NCI-H1436 (cell line): Measurements from ENCODE around the gene RAB40B.
A peak's percentile ranks its signal among the peaks of the same experiment; 100 is the strongest.

Source experiments
- DNase-seq: peaks from one replicate; lab custom pipeline; 2025; lab: John Stamatoyannopoulos, UW

The RAB40B gene

GRCh38 chr17:82648742-82649331 is 49.7 kb downstream of the RAB40B start:
- peak; percentile 70 for DNase-seq

GRCh38 chr17:82648165-82648668 is 50.3 kb downstream of the RAB40B start, which contains the start of gene WDR45B:
Gene WDR45B (minus strand): TSS chr17:82648444. CDS start chr17:82648340, 104 bp downstream.
- DNase-seq = peak; percentile 98

GRCh38 chr17:82647593-82648164 is 50.8 kb downstream of the RAB40B start:
- DNase-seq = no peak

GRCh38 chr17:82645516-82645915 is 53.0 kb downstream of the RAB40B start:
- DNase-seq = no peak

GRCh38 chr17:82644148-82644547 is 54.4 kb downstream of the RAB40B start:
- no peak for DNase-seq

GRCh38 chr17:82642022-82642421 is 56.5 kb downstream of the RAB40B start:
- no peak for DNase-seq

- no peak for DNase-seq
Measured at GRCh38 chr17:82640036-82640435, 58.5 kb downstream of the RAB40B start.

- DNase-seq = no peak
Measured at GRCh38 chr17:82639628-82640027, 58.9 kb downstream of the RAB40B start.

GRCh38 chr17:82638183-82638773 is 60.2 kb downstream of the RAB40B start:
- DNase-seq = no peak

- DNase-seq = no peak
Measured at GRCh38 chr17:82636626-82637598, 61.6 kb downstream of the RAB40B start.

- no peak for DNase-seq
Measured at GRCh38 chr17:82633343-82633742, 65.2 kb downstream of the RAB40B start.

- DNase-seq = no peak
Measured at GRCh38 chr17:82632451-82632850, 66.0 kb downstream of the RAB40B start.

- DNase-seq = no peak
Measured at GRCh38 chr17:82631544-82631943, 67.0 kb downstream of the RAB40B start.

GRCh38 chr17:82630212-82630611 is 68.3 kb downstream of the RAB40B start:
- DNase-seq = no peak

- DNase-seq = no peak
Measured at GRCh38 chr17:82629748-82630147, 68.8 kb downstream of the RAB40B start.

- no peak for DNase-seq
Measured at GRCh38 chr17:82627405-82627804, 71.1 kb downstream of the RAB40B start.

- DNase-seq = no peak
Measured at GRCh38 chr17:82623707-82624106, 74.8 kb downstream of the RAB40B start.

GRCh38 chr17:82619641-82620040 is 78.9 kb downstream of the RAB40B start:
- no peak for DNase-seq

- DNase-seq = no peak
Measured at GRCh38 chr17:82619211-82619610, 79.3 kb downstream of the RAB40B start.

- no peak for DNase-seq
Measured at GRCh38 chr17:82616021-82616711, 82.3 kb downstream of the RAB40B start.
